NCI-H128 (cell line): ENCODE measurements around the gene MYH9.

Experiments used
- DNase-seq: peaks from one replicate; lab custom pipeline; 2025; ENCODE audit not compliant: unreplicated experiment; lab: John Stamatoyannopoulos, UW

MYH9 gene

DNA sequence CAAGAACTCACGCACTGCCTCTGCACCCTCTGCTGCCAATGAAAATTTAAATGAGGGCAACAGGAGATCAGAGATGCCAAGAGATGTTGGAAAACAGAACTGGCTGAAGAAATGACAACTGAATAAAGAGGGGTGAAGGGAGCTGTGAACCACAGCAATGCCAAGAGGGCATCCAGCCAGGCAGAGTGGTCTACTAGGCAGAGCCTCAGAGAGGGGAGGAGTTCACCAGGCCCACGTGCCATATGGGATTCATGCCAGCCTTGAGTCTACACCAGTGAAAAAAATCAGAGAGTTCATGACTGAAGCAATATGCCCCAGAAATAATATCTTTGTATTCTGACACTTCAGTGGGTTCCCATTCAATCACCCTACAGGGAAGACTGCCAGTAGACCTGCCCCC lies 152.8 kb downstream of the MYH9 start:
- DNase-seq = no peak

DNA sequence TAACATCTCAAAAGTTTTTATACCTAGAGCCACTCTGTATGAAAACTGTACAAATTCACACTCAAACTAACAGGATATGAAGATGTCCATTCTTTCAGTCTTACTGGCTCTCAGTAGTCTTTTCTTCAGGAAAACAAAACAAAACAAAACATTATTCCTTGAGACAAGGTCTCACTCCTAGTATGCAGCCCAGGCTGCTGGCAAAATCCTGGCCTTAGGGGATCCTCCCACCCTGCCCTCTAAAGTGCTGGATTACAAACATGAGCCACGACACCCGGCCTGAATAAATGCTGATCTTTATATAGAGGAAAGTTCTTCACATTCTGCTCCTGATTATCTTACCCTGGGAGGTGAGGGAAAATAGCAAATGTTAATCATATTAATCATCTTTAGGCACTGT lies 153.6 kb downstream of the MYH9 start:
- no peak for DNase-seq

DNA sequence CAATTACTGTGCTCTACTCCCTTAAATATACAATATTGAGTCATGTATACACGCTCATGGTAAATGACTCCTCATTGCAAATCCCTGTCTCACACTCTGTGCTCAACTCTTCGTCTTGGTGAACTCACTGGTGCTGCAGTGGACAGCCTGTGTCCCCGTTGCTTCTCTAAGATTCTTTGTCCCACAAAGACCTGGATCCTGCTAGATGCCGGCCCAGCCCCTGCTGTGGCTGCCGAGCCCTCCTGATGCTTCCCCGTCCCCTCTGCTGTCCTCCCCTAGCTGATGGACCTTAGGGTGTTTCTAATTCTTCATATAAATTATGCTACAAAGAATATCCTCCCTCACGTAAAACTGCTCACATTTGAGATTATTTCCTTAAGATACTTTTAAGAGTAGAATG lies 154.0 kb downstream of the MYH9 start:
- DNase-seq = no peak

DNA sequence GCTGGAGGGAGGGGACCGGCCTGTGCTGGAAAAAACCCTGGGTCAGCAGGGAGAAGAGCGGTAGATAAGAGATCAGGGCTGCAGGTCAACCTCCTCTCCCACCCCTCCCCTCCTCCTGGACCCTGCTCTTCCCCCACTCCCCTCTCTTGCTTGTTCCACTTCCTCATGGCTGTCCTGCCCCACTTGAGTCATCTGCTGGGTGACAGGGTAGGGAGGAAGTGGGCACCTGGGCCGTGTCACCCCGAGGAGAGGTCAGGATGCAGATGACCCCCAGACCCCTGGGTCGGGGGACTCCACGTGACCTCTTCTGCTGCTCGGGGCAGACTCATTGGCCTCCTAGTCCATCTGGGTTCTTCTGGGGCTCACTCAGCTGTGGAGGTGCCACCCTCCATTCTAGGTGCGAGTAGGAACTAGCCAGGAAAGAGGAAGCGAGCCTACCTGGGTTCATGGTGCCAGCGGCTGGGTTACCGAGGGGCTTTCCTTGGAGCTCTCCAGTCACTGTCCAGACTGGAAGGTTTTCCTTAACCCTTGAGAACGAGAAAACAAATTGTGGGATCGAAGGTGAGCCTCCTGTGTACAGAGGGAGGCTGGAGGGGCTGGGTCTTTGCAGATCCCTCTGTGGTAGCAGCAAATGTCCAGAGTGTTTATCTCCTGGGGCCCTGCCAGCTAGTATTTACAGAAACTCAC lies 154.9 kb downstream of the MYH9 start:
- DNase-seq = no peak
